HG03066 (cell line): ENCODE results near the gene PRPF38A.

Experiments used
- ATAC-seq: cut with Tn5 transposase; IDR thresholded peaks from one replicate; pipeline ENCODE4 v1.9.1; 2021; ENCODE audit warnings: low read depth; ENCODE audit not compliant: unreplicated experiment

The PRPF38A gene

GRCh38 chr1:52399629-52400028 is 4.8 kb upstream of the PRPF38A start:
- ATAC-seq, result no peak

DNA sequence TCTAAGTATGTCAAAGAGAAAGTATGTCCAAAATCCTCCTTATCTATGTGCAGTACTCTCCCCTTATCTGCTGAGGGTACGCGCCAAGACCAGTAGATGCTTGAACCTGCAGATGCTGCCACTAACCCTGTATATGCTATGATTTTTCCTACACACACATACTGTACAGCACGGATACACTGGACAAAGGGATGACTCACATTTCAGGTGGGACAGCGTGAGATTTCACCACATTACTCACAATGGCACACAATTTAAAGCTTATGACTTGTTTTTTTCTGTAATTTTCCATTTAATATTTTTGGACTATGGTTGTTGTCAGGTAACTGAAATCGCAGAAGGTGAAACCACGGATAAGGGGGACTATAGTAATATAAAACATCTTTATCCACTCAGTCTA is 4.3 kb upstream of the PRPF38A start:
- no peak for ATAC-seq

GRCh38 chr1:52402860-52403240 is 1.6 kb upstream of the PRPF38A start:
- no peak for ATAC-seq

DNA sequence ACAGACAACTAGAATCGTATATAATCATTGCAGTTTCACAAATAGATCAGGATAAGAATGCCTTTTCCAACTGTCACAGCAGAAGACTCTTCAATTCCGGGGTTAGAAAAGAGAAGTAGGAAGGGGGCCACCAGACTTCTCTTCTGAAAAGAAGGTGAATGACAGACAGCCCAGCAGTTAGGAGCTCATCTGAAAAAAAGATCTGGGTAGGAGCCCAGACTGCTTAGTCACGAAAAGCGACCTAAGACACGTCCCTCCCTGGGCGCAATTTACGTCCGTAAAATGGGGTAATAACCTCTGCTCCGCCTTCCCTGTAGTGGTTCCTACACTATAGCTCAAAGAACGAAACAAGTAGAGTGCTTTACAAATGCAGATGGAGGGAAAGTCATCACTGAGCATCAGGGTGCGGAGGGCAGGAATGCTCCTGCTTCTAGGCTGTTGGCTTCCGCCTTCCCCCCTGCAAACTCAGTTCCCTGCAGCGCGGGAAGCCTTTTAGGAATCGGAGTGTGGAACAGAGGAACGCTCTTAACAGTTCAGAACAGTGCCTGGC is 761 bp upstream of the PRPF38A start:
- ATAC-seq, result peak; percentile 29

DNA sequence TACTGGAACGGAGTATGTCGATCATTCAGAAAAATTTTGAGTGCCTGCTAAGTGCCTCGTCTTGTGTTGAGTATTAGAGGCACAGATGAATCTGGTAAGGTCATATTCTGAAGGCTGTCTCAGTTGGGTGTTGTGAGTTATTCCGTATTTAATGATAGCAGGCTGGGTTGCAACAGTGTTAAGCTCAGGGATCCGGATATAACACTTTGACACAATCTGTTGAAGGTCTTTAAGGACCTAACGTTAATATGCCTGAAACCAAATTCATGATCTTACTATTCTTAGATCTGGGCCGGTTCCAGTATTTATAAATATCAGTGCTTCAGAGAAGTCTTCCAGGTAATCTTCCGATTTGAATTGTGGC is 555 bp downstream of the PRPF38A start:
- ATAC-seq, result no peak

DNA sequence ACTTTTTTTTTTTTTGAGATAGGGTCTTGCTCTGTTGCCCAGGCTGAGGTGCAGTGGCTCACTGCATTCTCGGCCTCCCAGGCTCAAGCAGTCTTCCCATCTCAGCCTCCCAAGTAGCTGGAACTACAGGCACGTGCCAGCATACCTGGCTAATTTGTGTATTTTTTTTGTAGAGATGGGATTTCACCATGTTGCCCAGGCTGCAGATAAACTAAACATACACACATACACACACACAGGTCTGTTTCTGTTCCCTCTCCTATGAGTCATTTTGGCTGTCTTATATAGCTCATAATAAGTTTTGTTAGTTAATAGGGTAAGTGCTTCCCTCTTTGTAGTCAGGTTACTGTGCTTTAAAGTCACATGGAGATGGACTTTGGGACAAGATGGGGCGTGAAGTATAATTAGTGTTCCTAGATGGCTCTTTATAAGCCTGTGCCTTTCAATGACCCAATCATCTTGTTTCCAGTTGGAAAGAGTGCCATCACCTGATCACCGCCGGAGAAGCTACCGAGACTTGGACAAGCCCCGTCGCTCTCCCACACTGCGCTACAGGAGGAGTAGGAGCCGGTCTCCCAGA is 9.1 kb downstream of the PRPF38A start:
- ATAC-seq, result no peak

DNA sequence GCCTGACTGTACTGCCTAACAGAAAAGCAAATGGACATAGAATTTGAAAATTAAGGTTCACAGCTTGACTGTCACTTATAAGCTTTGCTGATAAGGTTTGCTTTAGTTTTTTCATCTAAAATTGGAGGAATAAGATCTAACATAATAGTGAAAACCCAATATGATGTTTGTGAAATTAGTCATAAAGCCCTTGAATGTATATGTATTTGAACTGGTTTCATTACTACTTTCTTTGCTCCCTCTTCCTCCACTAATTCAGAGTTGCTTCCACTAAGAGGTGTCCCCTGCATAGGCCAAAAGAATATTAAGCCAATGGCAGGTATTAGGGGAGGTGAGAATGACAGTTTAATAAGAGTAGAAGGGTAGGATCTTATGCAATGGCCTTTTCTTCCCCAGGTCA is 10.5 kb downstream of the PRPF38A start:
- ATAC-seq, result no peak

DNA sequence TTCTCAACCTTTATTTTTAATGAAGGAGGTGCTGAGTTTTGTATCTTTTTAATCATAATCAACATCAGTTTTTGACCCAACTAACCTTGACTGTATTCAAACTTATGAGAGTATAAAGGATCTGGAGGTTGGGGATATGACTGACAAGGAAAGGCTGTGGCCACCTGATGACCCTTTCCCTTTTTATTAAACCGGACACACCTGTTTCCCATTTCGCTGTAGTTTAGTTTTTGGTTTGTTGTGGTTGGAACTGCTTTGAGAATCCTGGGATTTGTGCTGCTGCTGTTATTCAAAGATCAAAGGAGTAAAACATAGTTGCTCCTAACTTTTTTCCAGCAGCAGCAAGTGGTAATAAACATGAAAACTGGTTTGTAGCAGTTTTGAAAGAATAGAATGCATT is 12.4 kb downstream of the PRPF38A start:
- no peak for ATAC-seq

GRCh38 chr1:52420713-52421112 is 16.3 kb downstream of the PRPF38A start:
- ATAC-seq, result no peak

GRCh38 chr1:52423055-52423454 is 18.7 kb downstream of the PRPF38A start:
- ATAC-seq, result no peak

DNA sequence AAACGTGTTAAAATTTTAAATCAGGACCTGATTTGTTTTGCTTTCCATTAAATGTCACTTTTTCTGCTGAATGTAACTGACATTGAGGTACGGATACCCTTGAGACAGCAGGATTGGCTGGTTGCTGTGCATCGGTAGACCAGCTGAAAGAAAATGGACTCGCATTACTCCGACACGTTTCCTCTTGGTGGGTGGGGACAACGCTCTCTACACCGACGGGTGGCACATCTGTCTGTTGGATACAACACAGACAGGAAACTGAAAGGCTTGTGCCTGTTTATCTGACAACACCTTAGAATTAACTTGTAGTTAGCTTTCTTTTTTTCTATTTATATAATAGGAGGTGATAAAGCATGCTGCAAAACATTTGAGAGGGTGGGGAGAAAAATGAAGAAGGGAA is 19.4 kb downstream of the PRPF38A start:
- no peak for ATAC-seq

DNA sequence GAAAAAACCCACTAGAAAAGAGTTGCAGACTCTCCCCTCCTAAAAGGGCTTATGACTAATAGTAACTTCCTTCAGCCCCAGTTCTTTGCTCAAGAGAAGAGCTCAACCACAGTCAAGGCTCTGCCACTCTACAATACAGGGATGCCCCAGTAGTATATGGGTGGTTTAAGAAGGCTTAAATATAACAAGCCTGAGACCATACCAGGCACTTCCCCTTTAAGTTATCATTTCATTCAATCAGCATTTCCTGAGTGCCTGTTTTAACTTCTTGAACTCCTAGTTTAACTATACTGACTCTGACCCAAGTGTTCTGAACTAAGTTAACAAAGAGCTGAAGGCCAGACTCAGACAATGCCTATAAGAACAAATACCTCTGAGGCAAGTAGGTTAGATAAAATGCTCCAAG is 19.8 kb downstream of the PRPF38A start:
- no peak for ATAC-seq

- no peak for ATAC-seq
Measured at GRCh38 chr1:52424813-52425212, 20.4 kb downstream of the PRPF38A start.

DNA sequence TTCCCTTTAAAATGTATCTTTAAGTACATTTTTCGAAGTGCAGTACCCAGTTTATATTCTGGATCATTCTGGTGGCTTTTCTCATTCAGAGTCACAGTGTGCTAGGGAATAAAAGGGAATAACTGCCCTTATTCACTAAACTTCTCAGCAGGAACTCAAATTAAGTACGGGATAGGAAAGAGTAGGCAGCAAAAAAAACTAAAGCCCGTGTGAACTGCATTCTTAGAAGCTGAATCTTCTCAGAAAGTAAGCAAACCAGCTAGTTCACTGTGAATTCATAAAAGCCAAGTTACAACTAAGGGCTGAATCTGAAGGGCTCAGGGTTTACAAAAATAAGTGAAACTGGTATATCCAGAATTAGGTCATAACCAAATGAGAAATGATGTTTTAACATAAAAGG is 22.0 kb downstream of the PRPF38A start:
- no peak for ATAC-seq

GRCh38 chr1:52427152-52427551 is 22.8 kb downstream of the PRPF38A start:
- ATAC-seq, result no peak

DNA sequence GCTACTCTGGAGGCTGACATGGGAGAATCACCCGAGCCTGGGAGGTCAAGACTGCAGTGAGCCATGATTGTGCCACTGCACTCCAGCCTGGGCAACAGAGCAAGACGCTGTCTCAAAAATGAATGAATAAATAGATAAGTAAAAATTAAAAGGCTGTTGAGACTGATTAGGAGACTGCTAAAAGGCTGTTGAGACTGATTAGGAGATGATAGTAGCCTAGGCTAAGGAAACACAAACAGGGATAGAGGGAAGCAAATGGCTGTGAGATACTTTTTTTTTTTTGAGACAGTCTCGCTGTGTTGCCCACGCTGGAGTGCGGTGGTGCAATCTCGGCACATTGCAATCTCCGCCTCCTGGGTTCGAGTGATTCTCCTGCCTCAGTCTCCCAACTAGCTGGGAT is 28.4 kb downstream of the PRPF38A start:
- no peak for ATAC-seq

GRCh38 chr1:52435211-52435610 is 30.8 kb downstream of the PRPF38A start:
- no peak for ATAC-seq

DNA sequence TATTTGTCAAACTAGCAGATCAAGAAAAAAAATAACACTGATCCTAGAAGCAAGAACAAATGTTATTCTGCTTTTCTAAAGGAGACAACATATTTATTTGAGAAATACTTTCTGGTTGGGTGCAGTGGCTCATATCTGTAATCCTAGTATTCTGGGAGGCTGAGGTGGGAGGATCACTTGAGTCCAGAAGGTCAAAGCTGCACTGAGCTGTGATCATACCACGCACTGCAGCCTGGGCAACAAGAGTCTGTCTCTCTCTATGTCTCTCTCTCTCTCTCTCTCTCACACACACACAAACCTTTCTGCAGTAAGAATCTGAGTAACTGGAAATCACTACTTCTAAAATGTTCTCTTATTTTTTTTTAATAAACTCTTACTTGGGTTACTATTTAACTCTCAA is 31.2 kb downstream of the PRPF38A start:
- ATAC-seq, result no peak

GRCh38 chr1:52436817-52437216 is 32.4 kb downstream of the PRPF38A start:
- no peak for ATAC-seq

GRCh38 chr1:52439976-52440375 is 35.6 kb downstream of the PRPF38A start:
- ATAC-seq, result no peak

- no peak for ATAC-seq
Measured at GRCh38 chr1:52444463-52444862, 40.1 kb downstream of the PRPF38A start.

- no peak for ATAC-seq
Measured at GRCh38 chr1:52454127-52454526, 49.7 kb downstream of the PRPF38A start.

DNA sequence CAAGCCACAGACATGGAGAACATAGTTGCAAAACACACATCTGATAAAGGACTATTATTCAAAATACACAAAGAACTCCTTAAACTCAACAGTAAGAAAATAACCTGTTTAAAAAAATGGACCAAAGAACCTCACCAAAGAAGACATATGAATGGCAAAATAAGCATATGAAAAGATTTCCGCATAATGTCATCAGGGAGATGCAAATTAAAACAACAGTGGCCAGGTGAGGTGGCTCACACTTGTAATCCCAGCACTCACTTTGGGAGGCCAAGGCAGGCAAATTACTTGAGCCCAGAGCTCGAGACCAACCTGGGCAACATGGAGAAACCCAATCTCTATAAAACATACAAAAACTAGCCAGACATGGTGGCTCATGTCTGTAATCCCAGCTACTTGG is 50.4 kb downstream of the PRPF38A start:
- ATAC-seq, result no peak
